HepG2 (cell line): ENCODE measurements around the gene TMEM200A. TPM values are rescaled to one million over a fixed set of nuclear protein-coding genes. Genes with fewer than 3 reads are reported as not detected.

Source experiments
- ATAC-seq: fragments of 200-7000 bp; cut with Tn5 transposase; 3 replicates; pipeline ENCODE4 v1.9.1; 2020; ENCODE audit warnings: mild to moderate bottlenecking, moderate library complexity
- BruUV-seq: library from RNA; stranded (reverse); fragments of 400-500 nt; replicated peaks from 2 replicates; lab custom pipeline; 2021; lab: Mats Ljungman, UMichigan
- CTCF ChIA-PET: fragments of 300-600 bp; formaldehyde crosslinking; extraction: SDS; loops from one replicate; lab custom pipeline; 2021; ENCODE audit warnings: low total read pairs, inconsistent platforms, low intra/inter-chr PET ratio; lab: Yijun Ruan, JAX
- POLR2A ChIA-PET: fragments of 350-600 bp; sonication (Branson Sonifier 250); formaldehyde crosslinking; loops from one replicate; lab custom pipeline; 2020; ENCODE audit warnings: antibody characterized with exemption, inconsistent platforms; lab: Yijun Ruan, JAX
- DNase-seq: peaks from one replicate; pipeline ENCODE4 v3.0.0-alpha.2; 2015; ENCODE audit warnings: low spot score
- FAIRE-seq: peaks from 3 replicates; lab custom pipeline; 2011; peaks lifted over from hg19 to GRCh38; lab: Jason Lieb, UNC
- H2AFZ ChIP-seq: one replicate; pipeline ENCODE4 v1.6.1; 2011; ENCODE audit warnings: low read length, inconsistent platforms
- H3K27ac ChIP-seq: fragments of 300-600 bp; 3 replicates; pipeline ENCODE4 v1.8.0; 2011; ENCODE audit warnings: mixed run types, mild to moderate bottlenecking, mixed read lengths, low read length, inconsistent platforms; ENCODE audit not compliant: insufficient read depth; ENCODE audit errors: extremely low read length
- H3K27me3 ChIP-seq, 2 experiments: fragments of 200-600 bp in 1 of 2; 2 replicates in 1 of 2; 3 replicates in 1 of 2; pipeline versions ENCODE4 v1.6.0 to v1.8.0; 2011; ENCODE audit warnings: low read length in 2 of 2, mild to moderate bottlenecking in 2 of 2, moderate library complexity in 2 of 2, inconsistent platforms in 1 of 2; ENCODE audit not compliant: insufficient read depth in 2 of 2, control insufficient read depth in 1 of 2
- H3K36me3 ChIP-seq, 2 experiments: fragments of 200-600 bp in 1 of 2; replicated peaks in 1 of 2; 2 replicates in 1 of 2; 3 replicates in 1 of 2; pipeline versions ENCODE4 v1.5.1 to v1.8.0; 2011; ENCODE audit warnings: low read length in 2 of 2, inconsistent platforms in 1 of 2; ENCODE audit not compliant: insufficient read depth in 2 of 2, control insufficient read depth in 1 of 2
- H3K4me1 ChIP-seq: 2 replicates; pipeline ENCODE4 v1.5.1; 2012; ENCODE audit warnings: low read length, inconsistent platforms; ENCODE audit not compliant: insufficient read depth
- H3K4me2 ChIP-seq: 2 replicates; pipeline ENCODE4 v1.6.0; 2011; ENCODE audit warnings: low read depth, low read length, inconsistent platforms
- H3K4me3 ChIP-seq, 3 experiments: fragments of 200-600 bp in 1 of 3; sonication (generic), shearing (Covaris generic) in 1 of 3; replicated peaks in 1 of 3; 2 replicates each; pipeline ENCODE4 v1.5.1; 2011 to 2016; ENCODE audit warnings: low read length in 3 of 3, inconsistent platforms in 2 of 3, low read depth in 2 of 3, mild to moderate bottlenecking in 2 of 3, control low read depth in 1 of 3, mixed read lengths in 1 of 3; ENCODE audit not compliant: insufficient read depth in 1 of 3
- H3K79me2 ChIP-seq: one replicate; pipeline ENCODE4 v1.6.1; 2011; ENCODE audit warnings: low read length, inconsistent platforms; ENCODE audit not compliant: insufficient read depth
- H3K9ac ChIP-seq: 2 replicates; pipeline ENCODE4 v1.6.0; 2011; ENCODE audit warnings: mild to moderate bottlenecking, low read depth, low read length, inconsistent platforms; ENCODE audit not compliant: insufficient read depth
- H3K9me3 ChIP-seq: 2 replicates; pipeline ENCODE4 v1.5.1; 2012; ENCODE audit warnings: mild to moderate bottlenecking, low read length
- H4K20me1 ChIP-seq: 2 replicates; pipeline ENCODE4 v1.6.0; 2011; ENCODE audit warnings: inconsistent platforms, mild to moderate bottlenecking, low read length, moderate library complexity; ENCODE audit not compliant: insufficient read depth
- GPN1 ChIP-seq: sonication (generic); formaldehyde crosslinking; IDR thresholded peaks from 2 replicates; pipeline ENCODE4 v1.5.1; 2020; ENCODE audit warnings: missing genetic modification reagents, borderline replicate concordance
- IRX3 ChIP-seq: sonication (generic); formaldehyde crosslinking; IDR thresholded peaks from 2 replicates; pipeline ENCODE4 v1.8.1; 2023; ENCODE audit warnings: mild to moderate bottlenecking, low read depth, missing genetic modification reagents, borderline replicate concordance
- MEIS1 ChIP-seq: sonication (generic); formaldehyde crosslinking; IDR thresholded peaks from 2 replicates; pipeline ENCODE4 v1.9.0; 2021; ENCODE audit warnings: mild to moderate bottlenecking, missing genetic modification reagents, moderate library complexity, borderline replicate concordance
- NCOR1 ChIP-seq: fragments of 200-600 bp; sonication (generic); IDR thresholded peaks from 2 replicates; pipeline ENCODE4 v1.7.0; 2017; ENCODE audit warnings: antibody characterized with exemption, low read length, borderline replicate concordance
- NFE2 ChIP-seq: sonication (generic); formaldehyde crosslinking; IDR thresholded peaks from 2 replicates; pipeline ENCODE4 v1.4.0; 2020; ENCODE audit warnings: missing genetic modification reagents
- SMARCC2 ChIP-seq: fragments of 450-650 bp; IDR thresholded peaks from 2 replicates; pipeline ENCODE4 v1.6.1; 2017; ENCODE audit warnings: antibody characterized with exemption, mild to moderate bottlenecking
- SP5 ChIP-seq: IDR thresholded peaks from 2 replicates; pipeline ENCODE4 v1.6.1; 2016; ENCODE audit warnings: low read depth, borderline replicate concordance
- TARDBP ChIP-seq: sonication (generic); formaldehyde crosslinking; IDR thresholded peaks from 2 replicates; pipeline ENCODE4 v1.8.0; 2022; ENCODE audit warnings: mild to moderate bottlenecking, missing genetic modification reagents
- ZBTB20 ChIP-seq: sonication (generic); formaldehyde crosslinking; IDR thresholded peaks from 2 replicates; pipeline ENCODE4 v1.8.1; 2023; ENCODE audit warnings: missing genetic modification reagents, low read depth, mild to moderate bottlenecking, borderline replicate concordance
- ZNF766 ChIP-seq: sonication (generic); formaldehyde crosslinking; IDR thresholded peaks from 2 replicates; pipeline ENCODE4 v1.5.0; 2020; ENCODE audit warnings: missing genetic modification reagents, borderline replicate concordance
- ZNF781 ChIP-seq: sonication (generic); formaldehyde crosslinking; IDR thresholded peaks from 2 replicates; pipeline ENCODE4 v1.5.1; 2020; ENCODE audit warnings: borderline replicate concordance, mild to moderate bottlenecking, missing genetic modification reagents; ENCODE audit errors: not compliant biosample characterization
- WGBS: methylation state at CpG from one replicate; pipeline ENCODE4 v1.1.6; 2017; ENCODE audit warnings: low lambda C conversion rate; 5-methylcytosine and 5-hydroxymethylcytosine counted together
- in situ Hi-C: cut with HindIII; loops from 2 replicates; pipeline ENCODE4 v1.10.0; 2017; ENCODE audit warnings: low pct_unique_long_range_greater_than_20kb; ENCODE audit not compliant: extremely low pct_ligation_motif_present
- intact Hi-C: fragments of 100-400 bp; cut with micrococcal nuclease; formaldehyde crosslinking; loops from one replicate; pipeline ENCODE4 v1.10.0; 2022; ENCODE audit not compliant: unreplicated experiment
- polyA plus RNA-seq, 8 experiments: library from polyadenylated mRNA; depleted of rRNA in 3 of 8; stranded (reverse) in 7 of 8; unstranded in 1 of 8; fragments of >200 nt; fragmentation: Illumina TruSeq in 4 of 8; extraction: Trizol in 4 of 8; gene quantifications; 2 replicates each; pipeline versions ENCODE4 v1.2.1 to v1.2.3, GENCODE V29; 2011 to 2016; ENCODE audit warnings: low read depth in 4 of 8, missing spikeins in 1 of 8, mixed read lengths in 1 of 8; ENCODE audit not compliant: insufficient read depth in 1 of 8
- total RNA-seq, 5 experiments: library from RNA; depleted of rRNA; stranded (reverse); fragments of >200 nt; fragmentation: Illumina TruSeq; extraction: Trizol; gene quantifications; 2 replicates each; pipeline ENCODE4 v1.2.3, GENCODE V29; 2016; ENCODE audit warnings: low read depth in 1 of 5
- TF ChIP-seq, protein P1 (sequence below): IDR thresholded peaks from 2 replicates; pipeline ENCODE4 v1.6.1; 2016; ENCODE audit warnings: missing compliant biosample characterization, missing genetic modification reagents, borderline replicate concordance
- TF ChIP-seq, protein P2 (sequence below): sonication (generic); formaldehyde crosslinking; IDR thresholded peaks from 2 replicates; pipeline ENCODE4 v1.8.0; 2022; ENCODE audit warnings: mild to moderate bottlenecking, missing genetic modification reagents; ENCODE audit not compliant: insufficient replicate concordance
- TF ChIP-seq, protein P3 (sequence below): fragments of 450-650 bp; IDR thresholded peaks from 2 replicates; pipeline ENCODE4 v1.6.1; 2017; ENCODE audit warnings: mild to moderate bottlenecking

Gene TMEM200A
- total and polyA plus RNA-seq, 2 of the 13 experiments (the other 11 are each of a cell fraction or from before 2014, with no cell fraction given): 0.34 TPM; not detected in 1

DNA sequence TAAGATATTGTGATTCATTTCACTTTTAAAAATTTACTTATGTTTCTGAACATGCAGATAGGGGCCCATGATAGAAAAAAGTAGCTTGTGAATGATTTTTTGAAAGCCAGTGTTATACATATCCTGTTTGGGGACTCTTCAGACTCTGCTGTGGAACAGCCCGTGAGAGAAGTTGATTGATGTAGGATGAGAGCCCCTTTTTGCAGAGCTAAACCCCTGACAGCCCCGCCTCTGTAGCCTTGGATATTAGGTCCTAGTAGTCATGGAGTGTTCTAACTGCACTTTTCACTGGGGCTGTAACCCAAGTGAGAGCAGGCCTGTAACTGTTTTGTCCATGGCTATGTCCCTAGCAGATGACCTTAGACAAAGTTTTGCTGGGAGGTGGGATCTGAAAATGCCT lies 8.2 kb downstream of the TMEM200A start:
- BruUV-seq: no TSS peak
- in situ Hi-C loops (no loop called here), intact Hi-C loops (no loop called here)
- Histone ChIP-seq H3K27me3 (no peaks in the 10 kb centered on the region), H4K20me1 (no peaks in the 10 kb centered on the region), H3K36me3 (no peaks in the 10 kb centered on the region), H3K9ac (no peak overlapping the region), H3K27ac (no peak overlapping the region), H3K9me3 (no peaks in the 10 kb centered on the region), H2AFZ (no peak overlapping the region), H3K4me1 (no peaks in the 10 kb centered on the region), H3K4me2 (no peak overlapping the region), H3K4me3 (no peak overlapping the region), H3K79me2 (no peaks in the 10 kb centered on the region)
- no peak for DNase-seq
- POLR2A ChIA-PET: no interaction called here
- ATAC-seq: no peak
- 37% methylated on average over 2 of the region's 2 CpGs for WGBS
- CTCF ChIA-PET: no interaction called here
- no peak for FAIRE-seq
- TF ChIP-seq NCOR1: no peak
- TF ChIP-seq, protein P1, sequence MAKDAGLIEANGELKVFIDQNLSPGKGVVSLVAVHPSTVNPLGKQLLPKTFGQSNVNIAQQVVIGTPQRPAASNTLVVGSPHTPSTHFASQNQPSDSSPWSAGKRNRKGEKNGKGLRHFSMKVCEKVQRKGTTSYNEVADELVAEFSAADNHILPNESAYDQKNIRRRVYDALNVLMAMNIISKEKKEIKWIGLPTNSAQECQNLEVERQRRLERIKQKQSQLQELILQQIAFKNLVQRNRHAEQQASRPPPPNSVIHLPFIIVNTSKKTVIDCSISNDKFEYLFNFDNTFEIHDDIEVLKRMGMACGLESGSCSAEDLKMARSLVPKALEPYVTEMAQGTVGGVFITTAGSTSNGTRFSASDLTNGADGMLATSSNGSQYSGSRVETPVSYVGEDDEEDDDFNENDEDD (CRISPR knock-in tag): no peak
- TF ChIP-seq, protein P2, sequence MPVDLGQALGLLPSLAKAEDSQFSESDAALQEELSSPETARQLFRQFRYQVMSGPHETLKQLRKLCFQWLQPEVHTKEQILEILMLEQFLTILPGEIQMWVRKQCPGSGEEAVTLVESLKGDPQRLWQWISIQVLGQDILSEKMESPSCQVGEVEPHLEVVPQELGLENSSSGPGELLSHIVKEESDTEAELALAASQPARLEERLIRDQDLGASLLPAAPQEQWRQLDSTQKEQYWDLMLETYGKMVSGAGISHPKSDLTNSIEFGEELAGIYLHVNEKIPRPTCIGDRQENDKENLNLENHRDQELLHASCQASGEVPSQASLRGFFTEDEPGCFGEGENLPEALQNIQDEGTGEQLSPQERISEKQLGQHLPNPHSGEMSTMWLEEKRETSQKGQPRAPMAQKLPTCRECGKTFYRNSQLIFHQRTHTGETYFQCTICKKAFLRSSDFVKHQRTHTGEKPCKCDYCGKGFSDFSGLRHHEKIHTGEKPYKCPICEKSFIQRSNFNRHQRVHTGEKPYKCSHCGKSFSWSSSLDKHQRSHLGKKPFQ (CRISPR knock-in tag): no peak
- no peak for TF ChIP-seq SMARCC2
- TF ChIP-seq ZNF766 (CRISPR knock-in tag): no peak
- TF ChIP-seq ZNF781 (CRISPR knock-in tag): no peak
- no peak for TF ChIP-seq IRX3 (CRISPR knock-in tag)
- TF ChIP-seq, protein P3, sequence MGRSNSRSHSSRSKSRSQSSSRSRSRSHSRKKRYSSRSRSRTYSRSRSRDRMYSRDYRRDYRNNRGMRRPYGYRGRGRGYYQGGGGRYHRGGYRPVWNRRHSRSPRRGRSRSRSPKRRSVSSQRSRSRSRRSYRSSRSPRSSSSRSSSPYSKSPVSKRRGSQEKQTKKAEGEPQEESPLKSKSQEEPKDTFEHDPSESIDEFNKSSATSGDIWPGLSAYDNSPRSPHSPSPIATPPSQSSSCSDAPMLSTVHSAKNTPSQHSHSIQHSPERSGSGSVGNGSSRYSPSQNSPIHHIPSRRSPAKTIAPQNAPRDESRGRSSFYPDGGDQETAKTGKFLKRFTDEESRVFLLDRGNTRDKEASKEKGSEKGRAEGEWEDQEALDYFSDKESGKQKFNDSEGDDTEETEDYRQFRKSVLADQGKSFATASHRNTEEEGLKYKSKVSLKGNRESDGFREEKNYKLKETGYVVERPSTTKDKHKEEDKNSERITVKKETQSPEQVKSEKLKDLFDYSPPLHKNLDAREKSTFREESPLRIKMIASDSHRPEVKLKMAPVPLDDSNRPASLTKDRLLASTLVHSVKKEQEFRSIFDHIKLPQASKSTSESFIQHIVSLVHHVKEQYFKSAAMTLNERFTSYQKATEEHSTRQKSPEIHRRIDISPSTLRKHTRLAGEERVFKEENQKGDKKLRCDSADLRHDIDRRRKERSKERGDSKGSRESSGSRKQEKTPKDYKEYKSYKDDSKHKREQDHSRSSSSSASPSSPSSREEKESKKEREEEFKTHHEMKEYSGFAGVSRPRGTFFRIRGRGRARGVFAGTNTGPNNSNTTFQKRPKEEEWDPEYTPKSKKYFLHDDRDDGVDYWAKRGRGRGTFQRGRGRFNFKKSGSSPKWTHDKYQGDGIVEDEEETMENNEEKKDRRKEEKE: no peak
- TF ChIP-seq GPN1 (CRISPR knock-in tag): no peak
- no peak for TF ChIP-seq ZBTB20 (CRISPR knock-in tag)
- no peak for TF ChIP-seq NFE2 (CRISPR knock-in tag)
- TF ChIP-seq SP5 (CRISPR knock-in tag): no peak
- TF ChIP-seq MEIS1: no peak
- TF ChIP-seq TARDBP (CRISPR knock-in tag): no peak
